SU-DHL-6 (cell line): ENCODE results near the gene PRKAR1B.

Experiments used
- CTCF ChIP-seq: fragments of 200-600 bp; sonication (generic); IDR thresholded peaks from one replicate; pipeline ENCODE4 v1.5.1; 2017; ENCODE audit warnings: antibody characterized with exemption, mild to moderate bottlenecking, low read length, moderate library complexity; ENCODE audit not compliant: insufficient read depth, poor library complexity, severe bottlenecking
- EZH2phosphoT487 ChIP-seq: fragments of 200-600 bp; sonication (generic), shearing (Covaris generic); conservative IDR thresholded peaks from 2 replicates; pipeline ENCODE4 v1.6.1; 2018; ENCODE audit warnings: mild to moderate bottlenecking, antibody characterized with exemption, low read length, moderate library complexity, mixed read lengths

GRCh38 chr7:597348-598178, 129.5 kb downstream of the PRKAR1B start:
- TF ChIP-seq CTCF (no peak), EZH2phosphoT487 (no peak)
